Skeletal muscle satellite cell (primary cell): ENCODE measurements around the gene GBP1.
"Not testable (repeated sequence)": the region's sequence is repeated elsewhere in the genome, so short reads cannot be mapped to it uniquely, and the experiment has no call there.

Source experiments
- H3K27me3 ChIP-seq: 2 replicates; pipeline ENCODE4 v1.7.0; 2013; ENCODE audit warnings: low read length; ENCODE audit not compliant: control insufficient read depth, insufficient read depth
- H3K36me3 ChIP-seq: 2 replicates; pipeline ENCODE4 v1.7.0; 2013; ENCODE audit warnings: mild to moderate bottlenecking, control low read depth, low read length; ENCODE audit not compliant: insufficient read depth
- H3K4me1 ChIP-seq: 2 replicates; pipeline ENCODE4 v1.7.0; 2013; ENCODE audit warnings: low read length; ENCODE audit not compliant: control insufficient read depth, insufficient read depth
- H3K4me2 ChIP-seq: 2 replicates; pipeline ENCODE4 v1.7.0; 2013; ENCODE audit warnings: mild to moderate bottlenecking, low read length
- H3K4me3 ChIP-seq: 2 replicates; pipeline ENCODE4 v1.7.0; 2013; ENCODE audit warnings: low read length
- H3K9ac ChIP-seq: 2 replicates; pipeline ENCODE4 v1.7.0; 2013; ENCODE audit warnings: mild to moderate bottlenecking, low read depth, low read length, moderate library complexity
- H3K9me3 ChIP-seq: replicated peaks from 2 replicates; pipeline ENCODE4 v1.7.0; 2013; ENCODE audit warnings: mild to moderate bottlenecking, control low read depth, low read length

Gene GBP1

GRCh38 chr1:89040315-89040626, 24.7 kb downstream of the GBP1 start:
- H3K36me3 ChIP-seq: no peaks in the 10 kb centered on the region
- no peaks in the 10 kb centered on the region for H3K9me3 ChIP-seq

GRCh38 chr1:89037186-89037585, 27.8 kb downstream of the GBP1 start:
- H3K9ac ChIP-seq: no peak overlapping the region
- H3K36me3 ChIP-seq: no peaks in the 10 kb centered on the region
- no peak overlapping the region for H3K4me2 ChIP-seq
- H3K4me3 ChIP-seq: no peak overlapping the region
- H3K27me3 ChIP-seq: no peaks in the 10 kb centered on the region
- H3K9me3 ChIP-seq: no peaks in the 10 kb centered on the region
- peaks cover 9% of the 10 kb centered on the region for H3K4me1 ChIP-seq

More at GRCh38 chr1:89040315-89040626, 24.7 kb downstream of the GBP1 start:
- peaks cover 9% of the 10 kb centered on the region for H3K4me1 ChIP-seq
- H3K9ac ChIP-seq: no peak overlapping the region
- no peaks in the 10 kb centered on the region for H3K27me3 ChIP-seq
- H3K4me3 ChIP-seq: no peak overlapping the region
- no peak overlapping the region for H3K4me2 ChIP-seq

- Histone ChIP-seq H3K9ac (no peak overlapping the region), H3K4me3 (no peak overlapping the region), H3K4me1 (no peaks in the 10 kb centered on the region), H3K27me3 (no peaks in the 10 kb centered on the region), H3K36me3 (no peaks in the 10 kb centered on the region), H3K9me3 (no peaks in the 10 kb centered on the region), H3K4me2 (no peak overlapping the region)
These were observed 29.9 kb downstream of the GBP1 start for GRCh38 chr1:89035080-89035479.

GRCh38 chr1:89034004-89034403, 31.0 kb downstream of the GBP1 start:
- H3K4me2 ChIP-seq, H3K9ac ChIP-seq, H3K36me3 ChIP-seq, H3K4me3 ChIP-seq, H3K27me3 ChIP-seq, H3K4me1 ChIP-seq, H3K9me3 ChIP-seq: not testable (repeated sequence)

GRCh38 chr1:89029051-89029450, 36.0 kb downstream of the GBP1 start:
- H3K9ac ChIP-seq, H3K4me1 ChIP-seq, H3K9me3 ChIP-seq, H3K4me3 ChIP-seq, H3K36me3 ChIP-seq, H3K27me3 ChIP-seq, H3K4me2 ChIP-seq: not testable (repeated sequence)

- Histone ChIP-seq H3K4me3 (no peak overlapping the region), H3K9me3 (no peaks in the 10 kb centered on the region), H3K4me2 (no peak overlapping the region), H3K9ac (no peak overlapping the region), H3K27me3 (no peaks in the 10 kb centered on the region), H3K4me1 (peaks cover 13% of the 10 kb centered on the region), H3K36me3 (no peaks in the 10 kb centered on the region)
These were observed 39.1 kb downstream of the GBP1 start for GRCh38 chr1:89025928-89026327.

- H3K4me1 ChIP-seq: peaks cover 14% of the 10 kb centered on the region
- H3K36me3 ChIP-seq: peaks cover 16% of the 10 kb centered on the region
- H3K9me3 ChIP-seq: no peaks in the 10 kb centered on the region
- H3K4me3 ChIP-seq: peak overlapping the region; percentile 84
- peak overlapping the region; percentile 88 for H3K9ac ChIP-seq
- no peaks in the 10 kb centered on the region for H3K27me3 ChIP-seq
- peak overlapping the region; percentile 96 for H3K4me2 ChIP-seq
These were observed 42.0 kb downstream of the GBP1 start for GRCh38 chr1:89023026-89023425.

- Histone ChIP-seq H3K9ac (peak within 1 kb of the TSS; percentile 88), H3K9me3 (no peaks in the 10 kb centered on the region), H3K4me1 (peaks cover 14% of the 10 kb centered on the region), H3K27me3 (no peaks in the 10 kb centered on the region), H3K4me3 (peak within 1 kb of the TSS; percentile 84), H3K36me3 (peaks cover 16% of the 10 kb centered on the region), H3K4me2 (peak within 1 kb of the TSS; percentile 96)
These were observed 42.6 kb downstream of the GBP1 start, which contains the start of gene GBP3 for GRCh38 chr1:89022167-89022959. GBP3 (minus strand) TSS chr1:89022866; CDS start chr1:89020721, 2,145 bp downstream.

- not testable (repeated sequence) for H3K9ac ChIP-seq, H3K27me3 ChIP-seq, H3K4me2 ChIP-seq, H3K4me3 ChIP-seq, H3K9me3 ChIP-seq
- H3K4me1 ChIP-seq: peaks cover 12% of the 10 kb centered on the region
- H3K36me3 ChIP-seq: peaks cover 51% of the 10 kb centered on the region
These were observed 46.7 kb downstream of the GBP1 start for GRCh38 chr1:89018318-89018717.

GRCh38 chr1:89008511-89008910, 56.5 kb downstream of the GBP1 start:
- no peak overlapping the region for H3K9ac ChIP-seq
- peaks cover 56% of the 10 kb centered on the region for H3K36me3 ChIP-seq

GRCh38 chr1:89005286-89006151, 59.5 kb downstream of the GBP1 start:
- Histone ChIP-seq H3K4me3 (no peak overlapping the region), H3K4me2 (no peak overlapping the region), H3K27me3 (no peaks in the 10 kb centered on the region), H3K4me1 (no peaks in the 10 kb centered on the region), H3K9ac (no peak overlapping the region), H3K36me3 (peaks cover 48% of the 10 kb centered on the region), H3K9me3 (no peaks in the 10 kb centered on the region)

More at GRCh38 chr1:89008511-89008910, 56.5 kb downstream of the GBP1 start:
- Histone ChIP-seq H3K9me3 (no peaks in the 10 kb centered on the region), H3K4me2 (no peak overlapping the region), H3K4me1 (no peaks in the 10 kb centered on the region), H3K27me3 (no peaks in the 10 kb centered on the region), H3K4me3 (no peak overlapping the region)
